ENCODE measurements around the gene MAML2. TPM values are rescaled to one million over a fixed set of nuclear protein-coding genes. Genes with fewer than 3 reads are reported as not detected.

Gene MAML2
- total RNA-seq, 5 donors from 2014 or later (not counting 1 experiment from before 2014, with no cell fraction given), result 30.4 to 66.7 (median 35.1) TPM

DNA sequence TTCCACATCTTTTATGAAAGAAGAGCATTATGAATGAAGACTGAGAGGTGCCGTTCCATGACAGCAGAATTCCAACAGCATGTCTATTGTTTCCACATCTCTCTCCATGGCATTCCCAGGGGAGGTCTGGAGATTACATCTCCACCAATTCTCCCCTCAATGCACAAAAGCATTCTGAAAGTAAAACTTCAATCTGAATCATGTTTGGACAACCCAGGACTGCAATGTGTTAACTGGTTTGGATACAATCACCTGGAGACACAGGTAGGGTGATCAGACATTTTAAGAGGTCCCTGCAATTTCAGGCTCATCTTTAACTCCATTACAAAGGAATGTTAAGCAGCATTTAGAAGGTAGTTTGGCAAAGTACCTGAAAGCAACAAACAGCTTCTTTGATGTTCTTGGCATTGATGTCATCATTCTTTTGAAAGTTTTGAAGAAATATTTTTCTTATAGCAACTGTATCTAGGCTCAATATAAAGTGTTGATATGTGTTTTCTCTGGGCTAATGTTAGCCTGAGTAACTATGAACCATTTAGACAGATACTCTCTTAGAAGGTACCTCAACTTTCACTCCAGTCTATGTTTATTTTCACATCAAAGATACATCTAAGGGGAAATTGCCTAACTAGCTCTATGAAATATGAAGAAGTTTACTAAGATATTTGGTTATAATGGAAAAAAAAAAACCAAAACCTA lies 237.6 kb downstream of the MAML2 start:
- ATAC-seq (replicated peaks in 1 of 4), result peak in 3 of 4 experiments; percentile 61 to 98 (median 81)
- WGBS (ENCODE audit: insufficient coverage), result no CpG with 5 or more reads among the region's 1 CpG
- no peak overlapping the region for H3K4me3 ChIP-seq (ENCODE audit: control insufficient read depth in 1 of 2, extremely low read depth in 1 of 2, low read length in 1 of 2)
- H3K4me1 ChIP-seq (ENCODE audit: control insufficient read depth in 1 of 2, extremely low read depth in 1 of 2, insufficient read depth in 2 of 2, low read length in 2 of 2), result peaks cover 0 to 20% of the 10 kb centered on the region in 2 experiments
- H3K4me3 Mint-ChIP-seq, result peak overlapping the region in 2 of 3 donors; percentile 8 to 25
- ChIA-PET POLR2A (interaction anchor here (0.5 to 1.2 kb wide), 17 partner anchors 14 to 1002 kb away, joined by 3 to 9 read pairs (median 5); partner anchors contain the start of gene MAML2 (in 1 of the 2)), CTCF (interaction anchor here in 1 of 2 donors (0.6 to 1.6 kb wide), 2 partner anchors 14 to 237 kb away, joined by 6 to 10 read pairs; partner anchors contain the start of gene MAML2)
- peaks cover 22% of the 10 kb centered on the region for H3K36me3 Mint-ChIP-seq
- DNase-seq, result peak in 2 of 35 experiments; percentile 36 to 68
- H3K27ac ChIP-seq (ENCODE audit: low read length), result peak overlapping the region; percentile 40
- H3K27me3 Mint-ChIP-seq, result no peaks in the 10 kb centered on the region
- H3K27me3 ChIP-seq (replicated peaks in 1 of 2; ENCODE audit: control insufficient read depth in 2 of 2, extremely low read depth in 1 of 2, insufficient read depth in 2 of 2, low read length in 1 of 2), result no peaks in the 10 kb centered on the region
- peaks cover 18 to 54% (median 45%) of the 10 kb centered on the region in 3 donors for H3K4me1 Mint-ChIP-seq
- H3K36me3 ChIP-seq (ENCODE audit: control insufficient read depth in 2 of 2, extremely low read depth in 1 of 2, insufficient read depth in 1 of 2, low read length in 1 of 2), result no peaks in the 10 kb centered on the region
- H3K27ac Mint-ChIP-seq, result peak overlapping the region; percentile 67 to 74
- H3K9me3 Mint-ChIP-seq, result no peaks in the 10 kb centered on the region
- H3K9me3 ChIP-seq, result no peaks in the 10 kb centered on the region

GRCh38 chr11:96104496-96104895 lies 238.5 kb downstream of the MAML2 start:
- Mint-ChIP-seq H3K27ac (no peak overlapping the region), H3K36me3 (peaks cover 26% of the 10 kb centered on the region), H3K9me3 (no peaks in the 10 kb centered on the region), H3K4me3 (no peak overlapping the region), H3K4me1 (peaks cover 18 to 53% (median 47%) of the 10 kb centered on the region in 3 donors), H3K27me3 (no peaks in the 10 kb centered on the region)
- DNase-seq (no peak), ATAC-seq (replicated peaks in 1 of 4) (no peak)
- Histone ChIP-seq H3K4me3 (ENCODE audit: control insufficient read depth in 1 of 2, extremely low read depth in 1 of 2, low read length in 1 of 2) (no peak overlapping the region), H3K36me3 (ENCODE audit: control insufficient read depth in 2 of 2, extremely low read depth in 1 of 2, insufficient read depth in 1 of 2, low read length in 1 of 2) (no peaks in the 10 kb centered on the region), H3K4me1 (ENCODE audit: control insufficient read depth in 1 of 2, extremely low read depth in 1 of 2, insufficient read depth in 2 of 2, low read length in 2 of 2) (peaks cover 0 to 20% of the 10 kb centered on the region in 2 experiments), H3K27ac (ENCODE audit: low read length) (no peak overlapping the region), H3K27me3 (replicated peaks in 1 of 2; ENCODE audit: control insufficient read depth in 2 of 2, extremely low read depth in 1 of 2, insufficient read depth in 2 of 2, low read length in 1 of 2) (no peaks in the 10 kb centered on the region), H3K9me3 (no peaks in the 10 kb centered on the region)
- WGBS (ENCODE audit: insufficient coverage), result no CpG with 5 or more reads among the region's 1 CpG
- ChIA-PET POLR2A (interaction anchor here (0.6 to 0.7 kb wide), 2 partner anchors 44 to 134 kb away, joined by 5 to 6 read pairs; no protein-coding TSS in a partner anchor), CTCF (interaction anchor here (0.6 to 1.6 kb wide), 5 partner anchors 16 to 239 kb away, joined by 3 to 10 read pairs (median 5); partner anchors contain the start of gene MAML2 (in 1 of the 2))

- H3K4me1 Mint-ChIP-seq, result peaks cover 25 to 60% (median 55%) of the 10 kb centered on the region in 3 donors
- CTCF ChIA-PET, result interaction anchor here in 1 of 2 donors (0.8 to 1.1 kb wide), 2 partner anchors 16 to 239 kb away, joined by 3 to 5 read pairs; partner anchors contain the start of gene MAML2
- peak overlapping the region in 1 of 2 donors; percentile 46 for H3K27ac Mint-ChIP-seq
- 93% methylated on average over 6 of the region's 6 CpGs for WGBS (ENCODE audit: insufficient coverage)
- H3K4me3 Mint-ChIP-seq, result no peak overlapping the region
- no peaks in the 10 kb centered on the region for H3K27me3 Mint-ChIP-seq
- H3K4me3 ChIP-seq (ENCODE audit: control insufficient read depth in 1 of 2, extremely low read depth in 1 of 2, low read length in 1 of 2), result no peak overlapping the region
- H3K9me3 ChIP-seq, result no peaks in the 10 kb centered on the region
- H3K4me1 ChIP-seq (ENCODE audit: control insufficient read depth in 1 of 2, extremely low read depth in 1 of 2, insufficient read depth in 2 of 2, low read length in 2 of 2), result peaks cover 0 to 20% of the 10 kb centered on the region in 2 experiments
- no peak overlapping the region for H3K27ac ChIP-seq (ENCODE audit: low read length)
- H3K36me3 ChIP-seq (ENCODE audit: control insufficient read depth in 2 of 2, extremely low read depth in 1 of 2, insufficient read depth in 1 of 2, low read length in 1 of 2), result peaks cover 0 to 3% of the 10 kb centered on the region in 2 donors
- POLR2A ChIA-PET, result interaction anchor here (0.6 to 0.7 kb wide), 3 partner anchors 44 to 183 kb away, joined by 4 to 6 read pairs (median 5); no protein-coding TSS in a partner anchor
- no peaks in the 10 kb centered on the region for H3K27me3 ChIP-seq (replicated peaks in 1 of 2; ENCODE audit: control insufficient read depth in 2 of 2, extremely low read depth in 1 of 2, insufficient read depth in 2 of 2, low read length in 1 of 2)
- no peaks in the 10 kb centered on the region for H3K9me3 Mint-ChIP-seq
- DNase-seq (no peak), ATAC-seq (replicated peaks in 1 of 4) (no peak)
- H3K36me3 Mint-ChIP-seq, result peaks cover 28% of the 10 kb centered on the region
Observed at GRCh38 chr11:96103721-96104120, 239.3 kb downstream of the MAML2 start.

- H3K27ac Mint-ChIP-seq, result no peak overlapping the region
Observed at GRCh38 chr11:96103102-96103501, 239.9 kb downstream of the MAML2 start.

DNA sequence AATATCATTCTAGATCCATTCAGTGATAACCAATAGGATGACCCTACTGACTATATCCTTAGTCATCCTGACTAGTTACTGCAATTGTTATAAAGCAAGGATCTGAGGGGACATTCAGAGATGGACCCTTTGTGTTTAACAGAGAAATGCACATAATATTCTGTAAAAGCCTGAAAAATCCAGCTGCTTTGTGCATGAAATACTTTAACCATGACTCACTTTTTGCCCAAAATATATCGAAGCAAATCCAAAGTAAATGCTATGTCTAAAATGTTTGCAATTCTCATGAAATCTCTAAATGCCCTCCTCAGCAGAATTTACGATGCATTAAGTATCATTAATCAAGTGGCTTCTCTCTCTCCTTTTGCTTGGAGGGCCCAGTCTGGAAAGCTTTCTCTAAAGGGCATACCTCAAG lies 240.3 kb downstream of the MAML2 start:
- H3K27me3 ChIP-seq (replicated peaks in 1 of 2; ENCODE audit: control insufficient read depth in 2 of 2, extremely low read depth in 1 of 2, insufficient read depth in 2 of 2, low read length in 1 of 2), result no peaks in the 10 kb centered on the region
- H3K9me3 ChIP-seq, result no peaks in the 10 kb centered on the region
- H3K36me3 ChIP-seq (ENCODE audit: control insufficient read depth in 2 of 2, extremely low read depth in 1 of 2, insufficient read depth in 1 of 2, low read length in 1 of 2), result peaks cover 0 to 8% of the 10 kb centered on the region in 2 donors
- Mint-ChIP-seq H3K27ac (no peak overlapping the region), H3K4me3 (no peak overlapping the region), H3K27me3 (no peaks in the 10 kb centered on the region), H3K9me3 (no peaks in the 10 kb centered on the region), H3K4me1 (peaks cover 30 to 59% (median 57%) of the 10 kb centered on the region in 3 donors), H3K36me3 (peaks cover 28% of the 10 kb centered on the region)
- POLR2A ChIA-PET, result no interaction called here
- WGBS (ENCODE audit: insufficient coverage), result 89% methylated on average over 1 of the region's 2 CpGs
- H3K4me3 ChIP-seq (ENCODE audit: control insufficient read depth in 1 of 2, extremely low read depth in 1 of 2, low read length in 1 of 2), result no peak overlapping the region
- no peak overlapping the region for H3K27ac ChIP-seq (ENCODE audit: low read length)
- DNase-seq (no peak), ATAC-seq (replicated peaks in 1 of 4) (no peak)
- CTCF ChIA-PET, result no interaction called here
- peaks cover 0 to 20% of the 10 kb centered on the region in 2 experiments for H3K4me1 ChIP-seq (ENCODE audit: control insufficient read depth in 1 of 2, extremely low read depth in 1 of 2, insufficient read depth in 2 of 2, low read length in 2 of 2)

More at GRCh38 chr11:96103102-96103501, 239.9 kb downstream of the MAML2 start:
- Histone ChIP-seq H3K4me3 (ENCODE audit: control insufficient read depth in 1 of 2, extremely low read depth in 1 of 2, low read length in 1 of 2) (no peak overlapping the region), H3K4me1 (ENCODE audit: control insufficient read depth in 1 of 2, extremely low read depth in 1 of 2, insufficient read depth in 2 of 2, low read length in 2 of 2) (peaks cover 0 to 20% of the 10 kb centered on the region in 2 experiments), H3K27ac (ENCODE audit: low read length) (no peak overlapping the region), H3K9me3 (no peaks in the 10 kb centered on the region), H3K27me3 (replicated peaks in 1 of 2; ENCODE audit: control insufficient read depth in 2 of 2, extremely low read depth in 1 of 2, insufficient read depth in 2 of 2, low read length in 1 of 2) (no peaks in the 10 kb centered on the region), H3K36me3 (ENCODE audit: control insufficient read depth in 2 of 2, extremely low read depth in 1 of 2, insufficient read depth in 1 of 2, low read length in 1 of 2) (peaks cover 0 to 8% of the 10 kb centered on the region in 2 donors)
- peaks cover 30 to 59% (median 57%) of the 10 kb centered on the region in 3 donors for H3K4me1 Mint-ChIP-seq
- POLR2A ChIA-PET, result no interaction called here
- DNase-seq (no peak), ATAC-seq (replicated peaks in 1 of 4) (no peak)
- no peaks in the 10 kb centered on the region for H3K27me3 Mint-ChIP-seq
- no peak overlapping the region for H3K4me3 Mint-ChIP-seq
- H3K9me3 Mint-ChIP-seq, result no peaks in the 10 kb centered on the region
- WGBS (ENCODE audit: insufficient coverage), result 100% methylated on average over 1 of the region's 1 CpG
- CTCF ChIA-PET, result no interaction called here
- H3K36me3 Mint-ChIP-seq, result peaks cover 28% of the 10 kb centered on the region

- H3K27ac Mint-ChIP-seq, result no peak overlapping the region
- ChIA-PET POLR2A (interaction anchor here in 1 of 2 donors (0.7 to 0.8 kb wide), 2 partner anchors 15 to 67 kb away, joined by 3 to 4 read pairs; no protein-coding TSS in a partner anchor), CTCF (interaction anchor here (0.6 to 1.3 kb wide), 4 partner anchors 9 to 242 kb away, joined by 3 to 8 read pairs (median 4); partner anchors contain the start of gene MAML2 (in 2 of the 2))
- Histone ChIP-seq H3K27me3 (replicated peaks in 1 of 2; ENCODE audit: control insufficient read depth in 2 of 2, extremely low read depth in 1 of 2, insufficient read depth in 2 of 2, low read length in 1 of 2) (no peaks in the 10 kb centered on the region), H3K9me3 (no peaks in the 10 kb centered on the region), H3K4me1 (ENCODE audit: control insufficient read depth in 1 of 2, extremely low read depth in 1 of 2, insufficient read depth in 2 of 2, low read length in 2 of 2) (peaks cover 0 to 11% of the 10 kb centered on the region in 2 experiments), H3K27ac (ENCODE audit: low read length) (no peak overlapping the region), H3K36me3 (ENCODE audit: control insufficient read depth in 2 of 2, extremely low read depth in 1 of 2, insufficient read depth in 1 of 2, low read length in 1 of 2) (peaks cover 0 to 8% of the 10 kb centered on the region in 2 donors), H3K4me3 (ENCODE audit: control insufficient read depth in 1 of 2, extremely low read depth in 1 of 2, low read length in 1 of 2) (no peak overlapping the region)
- no peak for DNase-seq
- peaks cover 44 to 58% (median 57%) of the 10 kb centered on the region in 3 donors for H3K4me1 Mint-ChIP-seq
- no peaks in the 10 kb centered on the region for H3K27me3 Mint-ChIP-seq
- no peaks in the 10 kb centered on the region for H3K9me3 Mint-ChIP-seq
- WGBS (ENCODE audit: insufficient coverage), result no CpG with 5 or more reads among the region's 4 CpGs
- H3K36me3 Mint-ChIP-seq, result peaks cover 28% of the 10 kb centered on the region
- ATAC-seq (replicated peaks in 1 of 4), result no peak
- no peak overlapping the region for H3K4me3 Mint-ChIP-seq
Observed at GRCh38 chr11:96101146-96101545, 241.8 kb downstream of the MAML2 start.
